Lung microvascular endothelial cell (primary cell): ENCODE results near the gene SHPK. TPM values are rescaled to one million over a fixed set of nuclear protein-coding genes. Genes with fewer than 3 reads are reported as not detected.
"Not testable (repeated sequence)": the region's sequence is repeated elsewhere in the genome, so short reads cannot be mapped to it uniquely, and the experiment has no call there.

ENCODE experiments used
- DNase-seq, 2 donors: peaks; one replicate each; pipeline versions ENCODE4 v3.0.0 to v3.0.0-alpha.2; 2010; ENCODE audit warnings: low read depth in 2 of 2
- total RNA-seq: library from RNA; depleted of rRNA; stranded (reverse); fragments of >200 nt; gene quantifications from 2 replicates; pipeline ENCODE4 v1.2.1, GENCODE V29; 2014

The SHPK gene
- total RNA-seq, 1 donor from 2014 or later: 15.7 TPM

DNA sequence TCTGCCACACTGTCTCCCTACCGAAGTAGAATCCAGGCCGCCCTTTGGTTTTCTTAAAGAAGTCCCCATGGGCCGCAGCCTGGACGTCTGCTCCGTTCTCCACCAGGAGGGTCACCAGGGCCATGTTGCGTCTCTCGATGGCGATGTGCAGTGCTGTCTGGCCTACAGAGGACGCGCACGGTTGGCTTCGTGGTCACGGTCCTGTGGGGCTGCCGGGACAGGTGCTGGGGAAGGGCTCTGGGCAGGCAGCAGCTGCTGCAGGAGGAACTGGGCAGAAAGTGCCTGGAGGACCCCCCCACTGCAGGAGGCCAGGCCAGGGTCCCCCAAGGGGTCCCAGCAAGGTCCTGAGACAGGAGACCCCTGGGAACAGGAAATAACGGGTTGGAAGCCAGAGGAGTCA, 45.8 kb downstream of the SHPK start:
- DNase-seq: no peak

DNA sequence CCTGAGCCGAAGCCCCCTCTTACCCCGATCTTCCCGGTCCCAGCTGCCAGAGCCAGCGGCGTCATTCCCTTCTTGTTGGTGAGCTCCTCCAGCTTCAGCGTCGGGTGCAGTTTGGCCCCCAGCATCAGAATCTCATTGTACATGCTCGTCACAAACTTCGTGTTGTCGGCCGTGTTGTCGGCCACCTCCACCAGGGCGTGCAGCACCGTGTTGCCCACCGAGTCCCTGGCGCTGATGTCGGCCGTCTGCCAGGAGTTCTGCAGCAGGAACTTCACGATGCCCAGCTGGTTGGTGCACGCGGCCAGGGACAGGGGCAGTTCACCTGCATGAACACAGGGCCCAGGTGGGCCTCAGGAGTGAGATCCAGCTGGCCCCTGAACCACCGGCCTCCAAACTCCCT, 46.3 kb downstream of the SHPK start:
- no peak for DNase-seq

DNA sequence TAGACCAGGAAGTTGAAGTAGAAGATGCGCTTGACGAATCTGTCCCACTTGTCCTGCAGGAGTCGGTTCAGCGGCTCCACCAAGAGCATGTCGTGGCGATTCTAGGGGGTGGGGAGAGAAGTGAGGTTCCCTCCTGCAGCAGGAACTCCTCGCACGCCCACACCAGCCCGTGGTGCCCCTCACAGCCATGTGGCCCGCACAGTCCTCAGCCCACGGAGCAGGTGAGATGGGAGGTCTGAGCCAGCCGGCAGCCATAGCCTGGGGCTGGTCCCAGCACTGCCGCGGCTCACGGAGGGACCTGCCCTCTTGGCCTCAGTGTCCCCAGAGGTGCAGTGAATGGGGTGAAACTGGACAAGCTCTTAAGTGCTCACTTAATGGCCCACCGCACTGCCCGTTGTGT, 50.2 kb downstream of the SHPK start:
- no peak for DNase-seq

DNA sequence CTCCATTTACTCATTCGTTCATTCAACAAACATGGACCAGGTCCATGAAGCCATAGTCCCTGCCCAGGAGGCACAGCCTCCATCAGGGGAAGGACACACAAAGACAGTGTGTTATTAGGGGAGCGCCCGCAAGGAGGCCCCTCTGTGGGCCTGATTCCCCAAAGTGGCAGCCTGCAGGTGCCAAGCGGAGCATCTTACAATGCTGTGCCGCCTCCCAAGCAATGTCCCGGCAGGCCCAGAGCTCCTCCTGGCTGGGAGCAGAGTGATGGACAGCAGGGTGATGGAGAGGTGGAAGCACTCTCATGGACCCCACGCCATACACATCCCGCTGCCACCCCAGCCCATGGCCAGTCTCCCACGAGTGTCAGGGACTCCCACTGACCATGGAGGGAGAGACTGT, 52.6 kb downstream of the SHPK start:
- DNase-seq: no peak

DNA sequence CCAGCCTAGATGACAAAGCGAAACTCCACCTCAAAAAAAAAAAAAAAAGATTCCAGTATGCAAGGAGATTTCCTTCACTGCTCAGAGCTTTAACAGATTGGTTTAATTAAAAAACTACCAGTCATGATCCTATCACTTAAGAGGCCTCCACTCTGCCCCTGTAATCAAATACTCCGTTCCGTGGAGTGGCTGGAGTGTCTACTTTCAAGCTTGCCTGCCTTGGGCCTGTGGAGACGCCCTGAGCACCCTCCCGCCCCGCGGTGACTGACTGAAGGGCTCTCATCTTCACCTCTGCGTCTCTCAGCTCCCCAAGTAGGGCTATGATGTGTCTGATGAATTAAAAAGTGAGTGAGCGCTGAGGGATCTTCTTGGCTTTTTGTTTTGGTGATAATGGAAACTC, 53.1 kb downstream of the SHPK start:
- no peak for DNase-seq

DNA sequence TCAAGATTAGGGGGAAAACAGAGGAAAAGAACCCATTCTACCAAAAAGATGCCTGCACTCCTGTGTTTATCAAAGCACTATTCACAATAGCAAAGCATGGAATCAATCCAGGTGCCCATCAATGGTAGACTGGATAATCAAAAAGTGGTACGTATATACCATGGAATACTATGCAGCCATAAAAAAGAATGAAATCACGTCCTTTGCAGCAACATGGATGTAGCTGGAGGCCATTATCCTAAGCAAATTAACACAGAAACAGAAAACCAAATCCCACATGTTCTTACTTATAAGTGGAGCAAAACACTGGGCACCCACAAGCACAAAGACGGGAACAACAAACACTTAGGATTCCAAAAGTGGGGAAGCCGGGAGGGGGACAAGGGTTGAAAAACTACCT, 57.4 kb downstream of the SHPK start:
- not testable (repeated sequence) for DNase-seq

DNA sequence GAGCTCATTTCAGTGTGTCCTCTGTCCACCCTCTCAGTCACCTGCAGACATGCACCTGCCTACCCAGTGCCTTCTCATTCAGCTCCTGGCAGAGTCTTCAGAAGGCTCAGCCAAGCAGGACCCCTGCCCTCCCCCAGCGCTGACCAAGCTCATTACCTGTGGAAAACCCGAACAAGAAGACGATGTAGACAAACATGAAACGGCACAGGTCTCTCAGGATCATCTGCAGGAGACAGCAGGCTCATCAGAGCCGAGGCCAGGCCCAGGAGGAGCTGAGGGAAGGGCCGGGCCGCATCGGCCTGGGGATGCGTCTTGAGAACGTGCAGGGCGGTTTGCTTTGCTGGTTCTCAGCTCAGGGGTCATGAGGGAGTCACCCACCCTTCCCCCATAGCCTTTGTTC, 59.1 kb downstream of the SHPK start:
- no peak for DNase-seq

DNA sequence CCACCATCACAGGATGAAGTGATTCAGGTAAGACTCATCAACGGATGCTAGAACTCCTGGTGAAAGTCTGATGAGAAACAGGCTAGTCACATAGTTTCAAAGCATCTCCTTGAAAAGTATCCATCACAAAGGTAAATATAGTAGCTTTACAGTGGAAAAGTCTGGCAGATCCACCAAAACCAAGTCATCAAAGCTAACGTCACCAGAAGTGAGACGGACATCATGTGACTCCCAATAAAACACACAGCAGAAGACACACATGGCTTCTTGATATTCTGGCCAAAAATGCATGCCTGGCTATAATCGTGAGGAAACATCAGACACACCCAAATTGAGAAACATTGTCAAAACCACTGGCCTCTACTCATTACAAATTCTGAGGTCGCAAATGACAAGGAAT, 60.5 kb downstream of the SHPK start:
- DNase-seq: peak in 1 of 2 donors; percentile 18

DNA sequence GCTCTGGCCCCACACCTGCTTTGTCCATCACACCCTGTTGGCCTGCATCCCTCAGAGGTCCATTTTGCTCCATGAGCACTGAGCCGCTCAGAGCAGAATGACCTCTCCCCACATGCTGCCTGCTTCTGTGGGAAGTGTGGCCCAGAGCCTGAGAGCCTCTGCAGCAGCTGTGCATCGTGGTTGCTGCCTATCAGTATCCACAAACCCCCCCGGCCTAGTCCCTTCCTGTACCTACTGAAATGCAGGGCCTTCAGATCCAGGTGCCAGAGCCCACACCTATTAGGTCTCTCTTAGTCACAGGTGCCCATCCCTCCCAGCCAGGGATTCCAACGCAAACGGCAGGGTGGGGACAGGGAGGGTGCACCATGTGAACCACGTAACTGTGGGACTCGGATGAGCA, 61.8 kb downstream of the SHPK start:
- DNase-seq: no peak

DNA sequence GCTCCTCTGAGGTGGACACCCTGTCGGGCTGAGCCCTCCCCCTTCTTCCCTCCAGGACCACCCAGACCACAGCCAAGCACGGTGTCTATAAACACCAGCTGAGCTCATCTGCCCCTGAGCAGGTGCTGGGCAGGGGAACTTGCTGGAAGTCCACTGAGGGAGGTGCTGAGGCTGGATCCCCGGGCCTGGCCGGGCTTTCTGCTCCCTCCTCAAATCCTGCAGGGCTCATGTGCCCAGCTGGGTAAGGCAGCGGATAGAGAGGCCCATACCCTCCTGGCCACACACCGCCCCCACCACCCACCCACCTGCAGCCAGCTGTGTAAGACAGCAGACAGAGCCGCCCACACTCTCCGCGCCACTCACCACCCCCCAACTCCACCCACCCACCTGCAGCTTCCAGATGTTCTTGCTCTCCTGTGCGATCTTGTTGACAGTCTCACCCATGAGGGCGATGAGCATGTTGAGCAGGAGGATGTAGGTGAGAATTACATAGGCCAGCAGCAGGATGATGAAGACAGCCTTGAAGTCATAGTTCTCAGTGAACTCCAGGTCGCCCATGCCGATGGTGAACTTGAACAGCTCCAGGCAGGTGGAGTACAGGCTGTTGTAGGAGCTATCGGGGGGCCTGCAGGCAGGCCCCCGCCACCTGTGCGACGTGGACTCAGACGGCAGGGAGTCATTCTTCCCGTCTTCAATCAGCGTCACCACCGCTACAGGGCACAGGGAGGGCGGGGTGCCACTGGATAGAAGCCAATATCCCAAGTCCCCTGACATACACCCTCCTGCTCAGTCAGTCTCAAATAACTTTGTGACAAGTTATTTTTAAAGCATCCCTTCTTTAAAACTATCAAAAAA, 62.6 kb downstream of the SHPK start:
- no peak for DNase-seq

DNA sequence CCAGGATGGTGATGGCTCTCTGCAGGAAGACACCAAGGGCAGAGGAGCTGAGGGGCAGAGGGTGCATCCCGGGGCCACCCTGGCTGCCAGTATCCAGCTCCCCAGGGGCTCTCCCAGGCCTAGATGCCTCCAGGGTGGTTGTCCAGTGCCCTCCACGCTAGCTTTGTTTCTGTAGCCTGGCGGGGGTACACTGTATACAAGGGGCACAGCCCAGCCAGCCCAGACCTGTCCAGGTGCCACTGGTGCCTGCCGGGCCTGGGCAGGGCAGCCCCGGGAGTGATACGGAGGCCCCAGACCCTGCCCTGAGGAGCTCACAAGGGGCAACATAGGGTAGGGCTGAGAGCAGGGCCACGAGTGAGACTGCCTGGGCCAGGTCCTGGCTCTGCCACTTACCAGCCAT, 63.8 kb downstream of the SHPK start:
- DNase-seq: no peak

DNA sequence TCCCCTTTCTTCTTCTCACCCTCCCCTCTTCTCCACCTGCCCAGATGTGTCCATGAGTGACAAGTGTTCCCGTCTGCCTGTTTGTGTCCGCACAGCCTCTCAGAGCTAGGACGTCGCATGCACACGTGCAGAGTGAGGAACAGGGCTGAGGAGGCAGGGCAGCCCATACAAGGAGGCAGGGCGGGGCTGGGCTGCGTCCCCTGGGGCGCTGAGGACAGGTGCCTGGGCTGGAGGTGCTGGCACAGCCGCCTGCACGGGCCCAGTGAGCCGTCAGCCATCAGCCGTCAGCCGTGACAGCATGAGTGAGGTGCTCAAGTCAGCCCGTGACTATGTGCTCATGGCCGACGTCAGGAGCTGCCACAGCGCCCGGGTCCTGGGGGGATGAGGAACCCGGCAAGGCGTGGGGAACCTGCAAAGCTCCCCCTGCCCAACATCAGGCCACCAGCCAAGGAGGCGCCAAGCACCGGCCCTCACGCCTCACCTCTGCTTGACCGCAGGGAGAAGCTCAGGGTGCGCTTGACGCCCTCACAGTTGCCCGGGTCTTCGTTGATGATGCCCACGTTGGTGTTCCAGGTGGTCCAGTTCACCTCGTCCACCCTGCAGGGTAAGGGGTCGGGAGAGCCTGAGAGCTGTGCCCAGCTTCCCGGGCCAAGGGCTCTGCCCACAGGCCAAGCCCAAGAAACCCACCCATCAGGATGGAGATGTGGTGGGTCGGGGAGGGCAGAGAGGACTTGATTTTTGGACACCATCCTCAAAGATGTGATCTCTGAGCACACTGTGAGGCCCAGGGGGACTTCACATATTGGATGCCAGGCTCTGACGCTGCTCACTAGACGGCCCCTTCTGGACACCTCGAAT, 64.8 kb downstream of the SHPK start:
- no peak for DNase-seq

DNA sequence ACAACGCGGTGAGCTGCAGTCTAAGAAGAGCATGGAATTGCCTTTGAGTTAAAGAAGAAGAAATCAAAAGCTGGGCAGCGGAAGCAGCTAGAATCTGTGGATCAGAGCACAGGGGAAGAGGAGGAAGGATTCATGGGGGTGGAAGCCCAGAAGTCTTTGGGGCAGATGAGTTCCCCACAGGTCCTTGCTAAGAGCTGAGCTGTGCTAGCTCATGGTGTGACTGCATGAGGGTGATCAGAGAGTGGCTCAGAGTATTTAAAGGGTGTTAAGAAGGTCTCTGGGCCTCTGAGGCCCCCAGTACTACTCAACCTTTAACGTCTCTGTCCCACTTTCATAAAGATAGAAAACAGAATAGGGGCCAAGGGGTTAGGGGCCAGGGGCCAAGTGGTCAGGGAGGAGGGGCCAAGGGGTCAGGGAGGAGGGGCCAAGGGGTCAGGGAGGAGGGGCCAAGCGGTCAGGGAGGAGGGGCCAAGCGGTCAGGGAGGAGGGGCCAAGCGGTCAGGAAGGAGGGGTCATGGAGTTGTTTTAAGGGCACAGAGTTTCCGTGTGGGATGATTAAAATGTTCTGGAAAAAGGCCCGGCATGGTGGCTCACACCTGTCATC, 66.4 kb downstream of the SHPK start:
- no peak for DNase-seq

DNA sequence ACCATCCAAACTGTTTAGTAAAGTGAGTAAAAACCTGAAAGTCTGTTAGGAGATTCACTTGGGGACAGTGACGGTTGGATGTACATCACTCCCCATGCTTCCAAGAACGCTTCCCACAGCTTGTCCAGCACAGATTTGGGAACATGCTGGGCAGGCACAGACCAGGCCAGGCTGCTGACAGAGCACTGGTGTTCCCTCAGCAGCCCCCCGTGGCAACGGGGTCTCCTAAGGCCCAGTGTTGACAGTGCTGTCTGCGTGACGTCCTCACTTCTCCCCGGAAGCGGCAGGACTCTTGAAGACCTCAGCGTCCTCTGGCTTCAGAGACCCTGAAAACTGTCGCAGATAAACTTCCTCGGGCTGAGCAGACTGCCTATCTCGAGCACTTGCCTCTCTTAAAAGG, 69.5 kb downstream of the SHPK start:
- DNase-seq: no peak

DNA sequence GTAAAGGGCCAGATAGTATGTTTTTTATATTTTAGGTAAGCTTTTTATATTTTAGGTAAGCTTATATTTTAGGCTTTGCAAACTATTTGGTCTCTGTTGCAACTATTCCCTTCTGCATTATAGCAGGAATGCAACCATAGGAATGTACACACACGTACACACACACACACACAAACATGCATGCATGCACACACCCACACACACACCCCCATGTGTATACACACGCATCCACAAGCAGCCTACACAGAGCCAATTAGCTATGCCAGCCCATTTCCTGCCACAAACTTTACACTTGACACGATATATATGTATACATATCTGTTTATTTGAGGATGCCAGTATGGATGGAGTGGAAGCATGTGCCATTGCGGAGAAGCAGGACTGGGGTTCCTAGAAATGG, 70.9 kb downstream of the SHPK start:
- no peak for DNase-seq

DNA sequence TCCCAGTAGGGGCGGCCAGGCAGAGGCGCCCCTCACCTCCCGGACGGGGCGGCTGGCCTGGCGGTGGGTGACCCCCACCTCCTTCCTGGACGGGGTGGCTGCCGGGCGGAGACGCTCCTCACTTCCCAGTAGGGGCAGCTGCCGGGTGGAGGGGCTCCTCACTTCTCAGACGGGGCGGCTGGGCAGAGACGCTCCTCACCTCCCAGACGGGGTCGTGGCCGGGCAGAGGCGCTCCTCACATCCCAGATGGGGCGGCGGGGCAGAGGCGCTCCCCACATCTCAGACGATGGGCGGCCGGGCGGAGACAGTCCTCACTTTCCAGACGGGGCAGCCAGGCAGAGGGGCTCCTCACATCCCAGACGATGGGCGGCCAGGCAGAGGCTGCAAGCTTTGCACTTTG, 71.8 kb downstream of the SHPK start:
- DNase-seq: not testable (repeated sequence)

DNA sequence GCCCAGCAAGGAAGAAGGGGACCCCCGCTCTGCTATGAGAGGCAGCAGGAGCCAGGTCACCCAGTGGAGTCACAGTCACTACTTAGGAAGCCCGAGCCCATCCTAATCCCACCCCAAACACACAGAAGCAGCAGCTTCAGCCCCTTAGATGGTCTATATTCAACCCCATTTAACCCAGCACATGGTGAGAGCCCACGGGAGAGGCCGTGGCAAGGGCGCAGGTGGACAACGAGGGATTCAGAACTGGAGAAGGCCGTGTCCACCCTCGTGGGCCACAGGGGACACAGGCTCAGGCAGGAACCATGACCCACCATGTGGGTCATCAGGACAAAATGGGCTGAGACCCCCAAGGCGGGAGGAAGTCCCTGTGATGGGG, 76.8 kb downstream of the SHPK start:
- no peak for DNase-seq

DNA sequence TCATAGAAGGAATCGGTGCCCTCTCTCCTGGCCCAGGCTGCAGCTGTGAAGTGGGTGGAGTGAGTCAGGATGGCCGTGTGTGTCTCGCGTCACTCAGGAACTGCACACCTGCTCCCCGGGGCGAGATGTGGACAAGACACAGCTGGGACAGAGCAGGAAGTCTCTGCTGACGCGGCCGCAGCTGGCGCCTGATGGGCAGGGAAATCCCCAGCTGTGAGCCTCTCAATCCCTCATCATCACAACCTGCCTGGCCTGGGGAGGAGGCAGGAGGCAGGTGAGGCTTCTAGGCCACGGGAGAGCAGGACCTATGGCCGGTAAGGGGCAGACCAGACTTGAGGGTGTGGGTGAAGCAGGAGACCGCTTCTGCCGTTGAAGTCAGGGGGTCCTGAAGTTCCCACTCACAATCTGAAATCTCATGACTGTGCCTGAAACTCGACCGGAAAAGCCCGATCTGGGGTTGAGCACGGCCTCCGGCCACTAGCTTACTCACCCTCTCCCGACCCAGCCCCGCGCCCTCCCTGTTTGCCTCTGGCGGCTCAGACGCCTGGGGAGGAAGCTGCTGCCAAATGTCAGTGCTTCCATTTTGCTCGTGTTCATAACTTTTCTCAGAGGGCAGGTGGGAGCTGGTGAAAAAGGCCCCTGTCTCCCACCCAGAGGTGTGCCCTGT, 77.3 kb downstream of the SHPK start:
- peak; percentile 14 to 68 for DNase-seq
